ENCODE data around the gene GRAP. TPM values are rescaled to one million over a fixed set of nuclear protein-coding genes. Genes with fewer than 3 reads are reported as not detected.

The GRAP gene
- total and polyA plus RNA-seq, 9 of the 15 experiments (the other 6 are each of a cell fraction or from before 2014, with no cell fraction given): 0.07 to 0.41 (median 0.19) TPM; not detected in 5

- CTCF ChIA-PET (ENCODE audit: low intra/inter-chr PET ratio): no interaction called here
- H3K9me1 ChIP-seq (ENCODE audit: control insufficient read depth, insufficient read depth, low read length): no peaks in the 10 kb centered on the region
- TF ChIP-seq SIN3B (IDR thresholded peaks at IDR 0.05; ENCODE audit: low read depth) (no peak), ZFX (CRISPR knock-in tag; IDR thresholded peaks at IDR 0.05) (peak; percentile 14; the same call in 1 of the 2 replicates)
- H3K27ac ChIP-seq (ENCODE audit: extremely low read depth, low read depth, low read length): peak overlapping the region; percentile 88
- H2AFZ ChIP-seq (ENCODE audit: low read depth, low read length): peak overlapping the region; percentile 93
- no peak for DNase-seq (ENCODE audit: extremely low read depth in 1 of 4, low spot score in 3 of 4)
- peak; percentile 6; the same call in 1 of the 3 replicates for ATAC-seq
- peak overlapping the region; percentile 65 for H3K4me3 ChIP-seq
- H3K36me3 ChIP-seq (ENCODE audit: control insufficient read depth, insufficient read depth, low read length): peaks cover 25% of the 10 kb centered on the region; the same call in 1 of the 3 replicates
- 44% methylated on average over 3 of the region's 13 CpGs for WGBS (ENCODE audit: insufficient coverage, low coverage, missing lambda C conversion rate)
- no peaks in the 10 kb centered on the region for H3K9me3 ChIP-seq (replicated peaks; ENCODE audit: control insufficient read depth, insufficient read depth, low read depth, low read length)
- H3K79me2 ChIP-seq (ENCODE audit: control insufficient read depth, insufficient read depth, low read length): peaks cover 13% of the 10 kb centered on the region; the same call in 2 of the 3 replicates
- peak overlapping the region; percentile 78 to 93 for H3K9ac ChIP-seq (ENCODE audit: insufficient read depth in 1 of 2, low read depth in 2 of 2, low read length in 2 of 2)
- in situ Hi-C loops (cut with MboI) (no loop called here), intact Hi-C loops (cut with micrococcal nuclease) (no loop called here)
- POLR2A ChIA-PET: interaction anchor here (0.6 to 1.1 kb wide), 3 partner anchors 13 to 17 kb away, joined by 3 to 4 read pairs (median 3); no protein-coding TSS in a partner anchor
- peak overlapping the region; percentile 78 for H3K4me2 ChIP-seq (ENCODE audit: insufficient read depth, low read length)
- no peaks in the 10 kb centered on the region for H3K27me3 ChIP-seq (ENCODE audit: control insufficient read depth in 2 of 2, insufficient read depth in 2 of 2, low read length in 2 of 2)
- H4K20me1 ChIP-seq (replicated peaks; ENCODE audit: control insufficient read depth, insufficient read depth, low read length): peaks cover 20% of the 10 kb centered on the region
- BruUV-seq (replicated peaks): no TSS peak
- peaks cover 23 to 44% of the 10 kb centered on the region in 2 experiments for H3K4me1 ChIP-seq (replicated peaks in 1 of 2; ENCODE audit: control insufficient read depth in 2 of 2, insufficient read depth in 2 of 2, low read length in 2 of 2)
- no peak for FAIRE-seq
Measured at GRCh38 chr17:19005137-19005773, 41.5 kb downstream of the GRAP start.

DNA sequence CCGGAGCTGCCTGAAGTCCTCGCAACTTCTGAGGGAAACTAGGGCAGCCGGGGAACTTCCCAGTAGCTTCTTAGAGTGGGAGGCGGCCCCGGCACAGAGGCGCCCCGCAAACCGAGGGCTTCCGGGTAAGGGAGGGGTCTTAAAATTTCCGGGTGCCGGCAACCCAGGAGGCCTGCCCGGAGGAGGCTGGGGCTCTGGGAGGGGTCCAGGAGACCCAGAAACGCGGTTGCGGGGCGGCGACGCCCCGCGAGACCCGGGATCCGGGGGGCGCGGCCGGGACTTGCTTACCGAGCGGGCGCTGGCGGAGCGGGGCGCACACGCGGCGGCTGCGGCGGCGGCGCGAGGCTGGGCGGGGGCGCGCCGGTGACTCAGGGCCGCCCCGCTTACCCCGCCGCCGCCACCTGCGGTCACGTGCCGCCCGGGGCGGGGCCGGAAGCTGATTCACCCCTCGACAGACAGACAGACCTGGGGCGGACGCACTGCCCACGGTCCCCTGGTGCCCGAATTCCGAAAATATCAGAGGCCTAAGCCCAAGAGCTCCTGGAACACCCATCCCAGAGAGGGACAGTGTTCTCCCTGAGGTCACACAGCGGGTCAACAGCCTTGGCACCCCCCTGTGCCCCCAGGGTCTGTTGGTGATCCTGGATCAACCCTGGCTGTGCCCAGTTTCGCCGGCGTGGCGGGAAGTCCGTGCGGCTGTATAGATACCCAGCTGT is 42.2 kb downstream of the GRAP start, which contains the start of gene FAM83G:
FAM83G (minus strand) TSS at position 344 of the 716 bp plus-strand sequence. CDS start 723 bp downstream, outside the sequence.
- peak within 1 kb of the TSS; percentile 65 for H3K4me3 ChIP-seq
- H3K9me1 ChIP-seq (ENCODE audit: control insufficient read depth, insufficient read depth, low read length): no peaks in the 10 kb centered on the region
- peaks cover 23 to 47% of the 10 kb centered on the region in 2 experiments for H3K4me1 ChIP-seq (replicated peaks in 1 of 2; ENCODE audit: control insufficient read depth in 2 of 2, insufficient read depth in 2 of 2, low read length in 2 of 2)
- peak within 1 kb of the TSS; percentile 93 for H2AFZ ChIP-seq (ENCODE audit: low read depth, low read length)
- in situ Hi-C loops (cut with MboI): no loop called here
- POLR2A ChIA-PET: interaction anchor here (0.6 to 1.1 kb wide), 6 partner anchors 13 to 865 kb away, joined by 3 to 4 read pairs (median 3); no protein-coding TSS in a partner anchor
- peak within 1 kb of the TSS; percentile 84 for H3K4me2 ChIP-seq (ENCODE audit: insufficient read depth, low read length)
- H3K9me3 ChIP-seq (replicated peaks; ENCODE audit: control insufficient read depth, insufficient read depth, low read depth, low read length): no peaks in the 10 kb centered on the region
- 13% methylated on average over 12 of the region's 67 CpGs for WGBS (ENCODE audit: insufficient coverage, low coverage, missing lambda C conversion rate)
- no peaks in the 10 kb centered on the region for H3K27me3 ChIP-seq (ENCODE audit: control insufficient read depth in 2 of 2, insufficient read depth in 2 of 2, low read length in 2 of 2)
- H3K36me3 ChIP-seq (ENCODE audit: control insufficient read depth, insufficient read depth, low read length): peaks cover 29% of the 10 kb centered on the region; the same call in 1 of the 3 replicates
- H3K9ac ChIP-seq (ENCODE audit: insufficient read depth in 1 of 2, low read depth in 2 of 2, low read length in 2 of 2): peak within 1 kb of the TSS; percentile 78 to 93
- intact Hi-C loops (cut with micrococcal nuclease): no loop called here
- ATAC-seq: peak; percentile 91
- BruUV-seq (replicated peaks): no TSS peak
- no peak for FAIRE-seq
- H3K79me2 ChIP-seq (ENCODE audit: control insufficient read depth, insufficient read depth, low read length): peaks cover 13% of the 10 kb centered on the region; the same call in 2 of the 3 replicates
- H4K20me1 ChIP-seq (replicated peaks; ENCODE audit: control insufficient read depth, insufficient read depth, low read length): peaks cover 20% of the 10 kb centered on the region
- peak; percentile 84 to 87 (median 86) for DNase-seq (ENCODE audit: extremely low read depth in 1 of 4, low spot score in 3 of 4)
- H3K27ac ChIP-seq (ENCODE audit: extremely low read depth, low read depth, low read length): peak within 1 kb of the TSS; percentile 88
- CTCF ChIA-PET (ENCODE audit: low intra/inter-chr PET ratio): no interaction called here
- TF ChIP-seq EHMT2 (IDR thresholded peaks at IDR 0.05): no peak
- TF ChIP-seq ARHGAP35 (IDR thresholded peaks at IDR 0.05; ENCODE audit: partially characterized antibody): no peak
- TF ChIP-seq RB1 (IDR thresholded peaks at IDR 0.05; ENCODE audit: low read depth): peak; percentile 71; the same call in 1 of the 2 replicates
- no peak for TF ChIP-seq STAT5A (IDR thresholded peaks at IDR 0.05; ENCODE audit: borderline replicate concordance, low read length)
- no peak for TF ChIP-seq ETS2 (tag; IDR thresholded peaks at IDR 0.05; ENCODE audit: borderline replicate concordance, poor library complexity, severe bottlenecking)
- TF ChIP-seq RHOXF2B (CRISPR knock-in tag; conservative IDR thresholded peaks at IDR 0.05): no peak
- TF ChIP-seq ZNF140 (CRISPR knock-in tag; IDR thresholded peaks at IDR 0.05): no peak
- TF ChIP-seq ILF3 (IDR thresholded peaks at IDR 0.05; ENCODE audit: borderline replicate concordance): no peak

Measured in K562 (cell line).